HEK293T (cell line): ENCODE data around the gene FBLN1.

ENCODE experiments used
- ELF4 ChIP-seq: fragments of 450-650 bp; IDR thresholded peaks from 2 replicates; pipeline ENCODE4 v1.6.1; 2017; ENCODE audit warnings: antibody characterized with exemption
- FOXA1 ChIP-seq: fragments of 450-650 bp; IDR thresholded peaks from 2 replicates; pipeline ENCODE4 v1.6.1; 2016; ENCODE audit warnings: mild to moderate bottlenecking
- FOXK2 ChIP-seq: fragments of 450-650 bp; IDR thresholded peaks from 2 replicates; pipeline ENCODE4 v1.6.1; 2016; ENCODE audit warnings: mild to moderate bottlenecking
- FOXM1 ChIP-seq: fragments of 450-650 bp; IDR thresholded peaks from 2 replicates; pipeline ENCODE4 v1.6.1; 2017; ENCODE audit warnings: mild to moderate bottlenecking, borderline replicate concordance
- HDGF ChIP-seq: fragments of 450-650 bp; IDR thresholded peaks from 2 replicates; pipeline ENCODE4 v1.6.1; 2017; ENCODE audit warnings: antibody characterized with exemption, borderline replicate concordance
- L3MBTL2 ChIP-seq: fragments of 450-650 bp; conservative IDR thresholded peaks from 2 replicates; pipeline ENCODE4 v1.6.1; 2016; ENCODE audit warnings: mild to moderate bottlenecking
- LEF1 ChIP-seq: fragments of 450-650 bp; IDR thresholded peaks from 2 replicates; pipeline ENCODE4 v1.6.1; 2017; ENCODE audit warnings: mild to moderate bottlenecking, borderline replicate concordance
- SP1 ChIP-seq: fragments of 450-650 bp; IDR thresholded peaks from 2 replicates; pipeline ENCODE4 v1.6.1; 2017
- SUZ12 ChIP-seq: fragments of 450-650 bp; IDR thresholded peaks from 2 replicates; pipeline ENCODE4 v1.6.1; 2016; ENCODE audit warnings: mild to moderate bottlenecking
- ZNF384 ChIP-seq: fragments of 450-650 bp; IDR thresholded peaks from 2 replicates; pipeline ENCODE4 v1.6.1; 2016
- TF ChIP-seq, protein P1 (sequence below): fragments of 450-650 bp; IDR thresholded peaks from 2 replicates; pipeline ENCODE4 v1.6.1; 2016

DNA sequence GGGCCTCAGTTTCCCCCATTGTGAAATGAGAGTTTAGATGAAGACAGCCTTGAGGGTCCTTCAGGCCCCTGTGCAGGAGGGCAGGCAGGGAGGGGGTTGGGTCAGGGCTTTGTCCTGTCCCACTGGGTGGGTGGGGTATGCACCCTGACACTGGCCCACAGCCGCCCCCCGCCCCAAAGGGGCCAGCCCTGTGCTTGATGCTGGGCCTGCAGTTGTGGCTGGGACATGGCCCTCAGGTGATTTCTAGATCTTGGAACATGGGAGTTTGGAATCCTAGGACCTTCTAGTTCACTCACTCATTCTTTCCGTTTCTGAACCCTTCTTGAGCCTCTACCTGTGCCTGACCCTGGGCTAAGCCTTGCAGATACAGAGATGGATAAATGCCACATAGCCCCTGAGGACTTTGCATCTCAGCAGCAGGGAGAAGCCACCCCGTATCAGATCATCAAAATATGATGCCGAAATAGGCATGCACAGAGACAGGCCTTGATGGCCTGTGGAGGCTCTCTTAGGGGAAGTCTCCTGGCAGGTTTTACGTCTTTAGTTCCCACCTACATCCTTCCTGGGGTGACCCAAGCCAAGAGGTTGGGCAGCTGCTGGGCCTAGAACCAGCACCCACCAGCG is 76.0 kb downstream of the FBLN1 start:
- TF ChIP-seq ZNF384 (no peak), ELF4 (no peak), SUZ12 (no peak), L3MBTL2 (no peak), SP1 (no peak), LEF1 (no peak), HDGF (no peak), FOXM1 (no peak), FOXA1 (no peak), FOXK2 (no peak)
- TF ChIP-seq, protein P1, sequence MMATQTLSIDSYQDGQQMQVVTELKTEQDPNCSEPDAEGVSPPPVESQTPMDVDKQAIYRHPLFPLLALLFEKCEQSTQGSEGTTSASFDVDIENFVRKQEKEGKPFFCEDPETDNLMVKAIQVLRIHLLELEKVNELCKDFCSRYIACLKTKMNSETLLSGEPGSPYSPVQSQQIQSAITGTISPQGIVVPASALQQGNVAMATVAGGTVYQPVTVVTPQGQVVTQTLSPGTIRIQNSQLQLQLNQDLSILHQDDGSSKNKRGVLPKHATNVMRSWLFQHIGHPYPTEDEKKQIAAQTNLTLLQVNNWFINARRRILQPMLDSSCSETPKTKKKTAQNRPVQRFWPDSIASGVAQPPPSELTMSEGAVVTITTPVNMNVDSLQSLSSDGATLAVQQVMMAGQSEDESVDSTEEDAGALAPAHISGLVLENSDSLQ: no peak
